Hepatocyte (in vitro differentiated cells): Measurements from ENCODE around the gene CHRM1. TPM values are rescaled to one million over a fixed set of nuclear protein-coding genes. Genes with fewer than 3 reads are reported as not detected.

ENCODE experiments used
- polyA plus RNA-seq: library from polyadenylated mRNA; unstranded; fragments of >200 nt; fragmentation: Nextera tagmentation; extraction: Ambion mirVana; gene quantifications from 2 replicates; pipeline ENCODE4 v1.2.1, GENCODE V29; 2016
- small RNA-seq: library from RNA; depleted of rRNA; stranded (forward); fragments of <200 nt; gene quantifications from one replicate; pipeline ENCODE3, GENCODE V24; 2014
- total RNA-seq: library from RNA; depleted of rRNA; stranded (reverse); fragments of >200 nt; gene quantifications from 2 replicates; pipeline ENCODE4 v1.2.3, GENCODE V29; 2014

Gene CHRM1
- total and polyA plus RNA-seq, 2 experiments from 2014 or later = not detected

Small RNAs within 50 kb of the gene (small RNA-seq; reads per million reads assigned to genes)
- gene RN7SL259P = not detected

Other genes starting within 250 kb of the CHRM1 start
- 8.9 and 11.1 TPM in 2 replicates for gene UQCC3, start 249.7 kb downstream of the CHRM1 start, total RNA-seq
- 17.0 and 19.0 TPM in 2 replicates for gene UQCC3, start 249.7 kb downstream of the CHRM1 start, polyA plus RNA-seq
- gene LBHD1, start 249.1 kb downstream of the CHRM1 start, total RNA-seq = 5.4 and 11.2 TPM in 2 replicates
- gene LBHD1, start 249.1 kb downstream of the CHRM1 start, polyA plus RNA-seq = 6.5 and 6.7 TPM in 2 replicates
- gene UBXN1, start 242.3 kb downstream of the CHRM1 start, total RNA-seq = 73.0 and 74.1 TPM in 2 replicates
- 73.2 and 73.8 TPM in 2 replicates for gene UBXN1, start 242.3 kb downstream of the CHRM1 start, polyA plus RNA-seq
- gene LRRN4CL, start 231.8 kb downstream of the CHRM1 start, total RNA-seq = 0.40 and 1.1 TPM in 2 replicates
- 0.15 and 0.41 TPM in 2 replicates for gene LRRN4CL, start 231.8 kb downstream of the CHRM1 start, polyA plus RNA-seq
- 39.3 and 49.2 TPM in 2 replicates for gene BSCL2, start 213.9 kb downstream of the CHRM1 start, total RNA-seq
- gene BSCL2, start 213.9 kb downstream of the CHRM1 start, polyA plus RNA-seq = 78.7 and 81.0 TPM in 2 replicates
- 0.23 and 0.24 TPM in 2 replicates for gene GNG3, start 213.7 kb downstream of the CHRM1 start, total RNA-seq
- 0.41 and 1.2 TPM in 2 replicates for gene GNG3, start 213.7 kb downstream of the CHRM1 start, polyA plus RNA-seq
- gene HNRNPUL2, start 193.9 kb downstream of the CHRM1 start, total RNA-seq = 14.0 and 15.4 TPM in 2 replicates
- 2.3 and 3.7 TPM in 2 replicates for gene HNRNPUL2, start 193.9 kb downstream of the CHRM1 start, polyA plus RNA-seq
- 26.3 and 35.0 TPM in 2 replicates for gene TTC9C, start 192.9 kb downstream of the CHRM1 start, total RNA-seq
- gene TTC9C, start 192.9 kb downstream of the CHRM1 start, polyA plus RNA-seq = 35.4 and 39.9 TPM in 2 replicates
- 7.0 and 11.0 TPM in 2 replicates for gene ZBTB3, start 167.2 kb downstream of the CHRM1 start, total RNA-seq
- 4.0 and 4.3 TPM in 2 replicates for gene ZBTB3, start 167.2 kb downstream of the CHRM1 start, polyA plus RNA-seq
- 96.5 and 110 TPM in 2 replicates for gene POLR2G, start 159.8 kb downstream of the CHRM1 start, total RNA-seq
- 171 and 195 TPM in 2 replicates for gene POLR2G, start 159.8 kb downstream of the CHRM1 start, polyA plus RNA-seq
- 20.5 and 23.2 TPM in 2 replicates for gene TAF6L, start 150.0 kb downstream of the CHRM1 start, total RNA-seq
- 35.9 and 36.0 TPM in 2 replicates for gene TAF6L, start 150.0 kb downstream of the CHRM1 start, polyA plus RNA-seq
- gene TMEM179B, start 134.0 kb downstream of the CHRM1 start, total RNA-seq = 78.0 and 99.1 TPM in 2 replicates
- 163 and 172 TPM in 2 replicates for gene TMEM179B, start 134.0 kb downstream of the CHRM1 start, polyA plus RNA-seq
- 28.4 and 31.9 TPM in 2 replicates for gene TMEM223, start 129.4 kb downstream of the CHRM1 start, total RNA-seq
- 30.3 and 36.1 TPM in 2 replicates for gene TMEM223, start 129.4 kb downstream of the CHRM1 start, polyA plus RNA-seq
- 37.2 and 37.6 TPM in 2 replicates for gene NXF1, start 115.9 kb downstream of the CHRM1 start, total RNA-seq
- gene NXF1, start 115.9 kb downstream of the CHRM1 start, polyA plus RNA-seq = 71.9 and 91.4 TPM in 2 replicates
- 35.4 and 37.3 TPM in 2 replicates for gene STX5, start 89.3 kb downstream of the CHRM1 start, total RNA-seq
- gene STX5, start 89.3 kb downstream of the CHRM1 start, polyA plus RNA-seq = 49.7 and 50.4 TPM in 2 replicates
- not detected in 2 replicates for gene TEX54, start 88.5 kb downstream of the CHRM1 start, total RNA-seq
- 1.8 and 3.5 TPM in 2 replicates for gene TEX54, start 88.5 kb downstream of the CHRM1 start, polyA plus RNA-seq
- gene WDR74, start 81.8 kb downstream of the CHRM1 start, total RNA-seq = 28.0 and 30.9 TPM in 2 replicates
- 28.9 and 34.1 TPM in 2 replicates for gene WDR74, start 81.8 kb downstream of the CHRM1 start, polyA plus RNA-seq
- 335 and 573 TPM in 2 replicates for gene SLC3A2, start 40.5 kb downstream of the CHRM1 start, total RNA-seq
- 456 and 476 TPM in 2 replicates for gene SLC3A2, start 40.5 kb downstream of the CHRM1 start, polyA plus RNA-seq
- gene SLC22A6, start 63.6 kb upstream of the CHRM1 start, total RNA-seq = not detected in 2 replicates
- gene SLC22A6, start 63.6 kb upstream of the CHRM1 start, polyA plus RNA-seq = 0.46 TPM in 1 of 2 replicates, not detected in the other
- not detected in 2 replicates for gene SLC22A8, start 94.5 kb upstream of the CHRM1 start, total RNA-seq
- 0.41 TPM in 1 of 2 replicates, not detected in the other for gene SLC22A8, start 94.5 kb upstream of the CHRM1 start, polyA plus RNA-seq
- gene SLC22A24, start 222.9 kb upstream of the CHRM1 start, total RNA-seq = 0.13 TPM in 1 of 2 replicates, not detected in the other
- not detected in 2 replicates for gene SLC22A24, start 222.9 kb upstream of the CHRM1 start, polyA plus RNA-seq